Activated T-helper 9 cell treated with anti-CD3 and anti-CD28 coated beads, Interleukin-2, amount 50 U/mL, for 16 hours (primary cell): Measurements from ENCODE around the gene KLHL40.

Source experiments
- DNase-seq: peaks from one replicate; pipeline ENCODE4 v3.0.0-alpha.2; 2020; ENCODE audit warnings: low read depth

The KLHL40 gene, protein sequence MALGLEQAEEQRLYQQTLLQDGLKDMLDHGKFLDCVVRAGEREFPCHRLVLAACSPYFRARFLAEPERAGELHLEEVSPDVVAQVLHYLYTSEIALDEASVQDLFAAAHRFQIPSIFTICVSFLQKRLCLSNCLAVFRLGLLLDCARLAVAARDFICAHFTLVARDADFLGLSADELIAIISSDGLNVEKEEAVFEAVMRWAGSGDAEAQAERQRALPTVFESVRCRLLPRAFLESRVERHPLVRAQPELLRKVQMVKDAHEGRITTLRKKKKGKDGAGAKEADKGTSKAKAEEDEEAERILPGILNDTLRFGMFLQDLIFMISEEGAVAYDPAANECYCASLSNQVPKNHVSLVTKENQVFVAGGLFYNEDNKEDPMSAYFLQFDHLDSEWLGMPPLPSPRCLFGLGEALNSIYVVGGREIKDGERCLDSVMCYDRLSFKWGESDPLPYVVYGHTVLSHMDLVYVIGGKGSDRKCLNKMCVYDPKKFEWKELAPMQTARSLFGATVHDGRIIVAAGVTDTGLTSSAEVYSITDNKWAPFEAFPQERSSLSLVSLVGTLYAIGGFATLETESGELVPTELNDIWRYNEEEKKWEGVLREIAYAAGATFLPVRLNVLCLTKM

GRCh38 chr3:42685363-42685881, at the start of gene KLHL40:
TSS of gene KLHL40 (plus strand) at chr3:42685537. CDS start at chr3:42685619, 82 bp downstream.
- DNase-seq, result no peak

DNA sequence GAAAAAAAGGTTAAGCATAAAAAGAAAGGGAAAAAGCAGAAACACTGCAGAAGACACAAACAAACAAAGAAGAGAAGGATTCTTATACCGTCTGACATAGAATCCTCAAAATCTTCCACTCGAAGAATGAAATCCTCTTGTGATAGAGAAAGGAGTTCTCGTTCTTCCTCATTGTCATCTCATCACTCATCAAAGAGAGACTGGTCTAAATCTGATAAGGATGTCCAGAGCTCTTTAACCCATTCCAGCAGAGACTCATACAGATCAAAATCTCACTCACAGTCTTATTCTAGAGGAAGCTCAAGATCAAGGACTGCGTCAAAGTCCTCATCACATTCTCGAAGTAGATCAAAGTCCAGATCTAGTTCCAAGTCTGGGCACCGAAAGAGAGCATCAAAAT, 48.3 kb upstream of the KLHL40 start:
- DNase-seq, result no peak

DNA sequence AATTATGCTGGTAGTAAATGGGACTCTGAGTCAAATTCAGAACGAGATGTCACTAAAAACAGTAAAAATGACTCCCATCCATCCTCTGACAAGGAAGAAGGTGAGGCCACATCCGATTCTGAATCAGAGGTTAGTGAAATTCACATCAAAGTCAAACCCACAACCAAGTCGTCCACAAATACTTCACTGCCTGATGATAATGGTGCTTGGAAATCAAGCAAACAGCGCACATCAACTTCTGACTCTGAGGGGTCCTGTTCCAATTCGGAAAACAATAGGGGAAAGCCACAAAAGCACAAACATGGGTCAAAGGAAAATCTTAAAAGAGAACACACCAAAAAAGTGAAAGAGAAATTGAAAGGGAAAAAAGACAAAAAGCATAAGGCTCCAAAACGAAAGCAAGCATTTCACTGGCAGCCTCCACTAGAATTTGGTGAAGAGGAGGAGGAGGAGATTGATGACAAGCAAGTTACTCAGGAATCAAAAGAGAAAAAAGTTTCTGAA, 46.9 kb upstream of the KLHL40 start:
- no peak for DNase-seq

DNA sequence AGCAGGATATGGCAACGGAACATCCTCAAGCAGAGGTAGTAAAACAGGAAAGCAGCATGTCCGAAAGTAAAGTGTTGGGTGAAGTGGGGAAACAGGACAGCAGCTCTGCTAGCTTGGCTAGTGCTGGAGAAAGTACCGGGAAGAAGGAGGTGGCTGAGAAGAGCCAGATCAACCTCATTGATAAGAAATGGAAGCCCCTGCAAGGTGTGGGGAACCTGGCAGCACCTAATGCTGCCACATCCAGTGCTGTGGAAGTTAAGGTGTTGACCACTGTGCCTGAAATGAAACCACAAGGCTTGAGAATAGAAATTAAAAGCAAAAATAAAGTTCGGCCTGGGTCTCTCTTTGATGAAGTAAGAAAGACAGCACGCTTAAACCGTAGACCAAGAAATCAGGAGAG, 46.1 kb upstream of the KLHL40 start:
- no peak for DNase-seq

DNA sequence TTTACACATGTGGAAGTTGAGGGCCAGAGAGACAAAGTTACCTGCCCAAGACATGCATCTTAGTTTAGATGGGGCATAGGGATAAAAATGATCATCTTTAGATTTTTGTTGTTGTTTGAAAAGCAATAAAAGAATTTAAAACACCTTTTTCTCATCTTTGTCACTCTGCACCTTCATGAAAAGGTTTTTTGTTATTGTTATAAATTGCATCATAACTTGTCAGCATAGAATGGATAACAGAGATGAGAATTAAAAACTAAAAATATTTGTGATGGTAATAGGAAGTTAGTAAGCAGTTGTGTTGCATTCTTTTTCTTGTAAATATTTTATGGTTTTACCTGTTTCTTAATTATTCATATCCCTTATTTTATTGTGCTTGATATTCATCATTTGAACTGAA, 45.2 kb upstream of the KLHL40 start:
- no peak for DNase-seq

GRCh38 chr3:42640771-42641370, 44.5 kb upstream of the KLHL40 start:
- DNase-seq, result no peak

- DNase-seq, result no peak
Observed at GRCh38 chr3:42647821-42648459, 37.4 kb upstream of the KLHL40 start.

- no peak for DNase-seq
Observed at GRCh38 chr3:42649006-42649405, 36.3 kb upstream of the KLHL40 start.

- DNase-seq, result no peak
Observed at GRCh38 chr3:42649783-42650182, 35.6 kb upstream of the KLHL40 start.

DNA sequence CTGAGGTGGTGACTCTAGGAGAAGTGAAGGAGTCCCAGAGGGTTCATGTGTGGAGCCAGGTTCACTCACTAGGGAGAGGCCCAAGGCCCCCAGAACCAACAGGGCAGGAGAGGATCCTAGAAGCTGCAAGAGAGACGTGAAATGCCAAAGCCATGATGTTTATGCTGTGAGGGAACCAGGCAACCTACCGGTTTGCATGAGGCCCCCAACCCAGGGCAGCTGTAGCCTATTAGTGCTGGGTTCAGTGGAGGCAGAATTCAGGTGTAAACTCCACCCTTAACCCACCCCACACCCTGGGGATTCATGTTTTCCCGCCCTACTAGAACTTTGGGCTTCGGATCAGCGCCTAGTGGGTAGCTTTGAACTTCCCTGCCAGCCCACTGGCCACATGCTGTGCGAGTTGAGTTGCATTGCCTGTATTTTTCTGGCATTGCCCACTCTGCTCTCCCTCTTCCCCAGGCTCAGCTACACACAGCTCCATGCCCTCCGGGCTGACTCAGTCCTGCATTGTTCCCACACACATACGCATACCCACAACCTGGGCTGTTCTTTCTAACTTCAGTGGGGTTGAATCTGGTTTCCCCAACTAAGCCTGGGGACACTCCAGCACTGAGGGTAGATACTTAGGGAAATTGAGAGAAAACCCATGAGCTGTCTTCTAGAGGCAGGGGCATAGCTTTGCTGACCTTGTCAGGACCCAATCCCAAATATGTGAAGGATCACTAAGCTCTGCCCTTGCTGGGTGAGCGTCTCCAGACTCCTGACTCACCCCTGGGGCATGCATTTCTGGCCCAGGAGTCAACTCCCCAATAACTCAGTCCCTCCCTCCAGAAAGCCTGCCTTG, 33.9 kb upstream of the KLHL40 start:
- DNase-seq, result no peak

GRCh38 chr3:42652251-42652610, 33.1 kb upstream of the KLHL40 start:
- no peak for DNase-seq

DNA sequence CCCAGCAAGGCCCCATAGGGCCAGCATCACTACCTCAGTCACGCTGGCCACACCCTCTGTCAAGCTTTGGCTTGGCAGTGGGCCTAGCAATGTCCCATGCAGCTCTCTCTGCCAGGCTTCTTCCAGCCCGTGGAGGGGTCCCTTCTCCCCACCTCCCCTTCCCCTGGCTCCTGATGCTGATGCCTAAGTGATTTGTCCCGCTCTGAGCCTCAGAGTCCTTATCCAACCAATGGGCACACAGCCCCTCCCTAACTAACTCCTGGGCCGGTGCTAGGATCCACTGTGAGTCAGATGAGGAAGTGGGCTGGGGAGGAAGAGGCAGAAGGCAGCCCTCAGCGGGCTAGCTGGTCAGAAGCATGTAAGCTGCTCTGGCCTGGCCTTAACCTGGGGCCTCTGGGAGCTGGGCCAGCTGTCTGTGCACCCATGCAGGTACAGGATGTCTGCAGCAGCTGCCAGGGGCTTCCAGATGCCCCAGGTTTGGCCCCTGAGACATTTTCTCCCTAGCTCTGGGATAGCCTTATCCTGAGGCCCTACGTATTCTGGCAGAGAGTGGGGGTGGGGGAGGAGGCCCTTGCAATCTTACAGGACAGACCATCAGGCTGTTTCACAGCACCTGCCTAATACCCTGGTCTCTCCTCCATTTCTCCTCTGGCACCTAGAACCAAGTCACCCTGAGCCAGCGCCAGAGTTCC, 32.6 kb upstream of the KLHL40 start:
- DNase-seq, result no peak

GRCh38 chr3:42653303-42653559, 32.1 kb upstream of the KLHL40 start:
- DNase-seq, result no peak

- DNase-seq, result no peak
Observed at GRCh38 chr3:42653560-42654330, 31.6 kb upstream of the KLHL40 start, which contains the start of gene ZBTB47. TSS of gene ZBTB47 (plus strand) at chr3:42653697. CDS start at chr3:42658356, 4,659 bp downstream.

GRCh38 chr3:42654331-42655201, 30.8 kb upstream of the KLHL40 start:
- no peak for DNase-seq

- DNase-seq, result no peak
Observed at GRCh38 chr3:42655331-42655888, 29.9 kb upstream of the KLHL40 start.

GRCh38 chr3:42655980-42656679, 29.2 kb upstream of the KLHL40 start:
- no peak for DNase-seq
